ENCODE measurements around the gene KRT4. TPM values are rescaled to one million over a fixed set of nuclear protein-coding genes. Genes with fewer than 3 reads are reported as not detected.

KRT4 gene
- total RNA-seq, 1 experiment from 2014 or later = 5.2 TPM

- Mint-ChIP-seq H3K27me3 (ENCODE audit: insufficient read depth, unreplicated experiment) (peaks cover 5% of the 10 kb centered on the region), H3K4me3 (ENCODE audit: unreplicated experiment) (no peak overlapping the region), H3K36me3 (ENCODE audit: insufficient read depth, unreplicated experiment) (no peaks in the 10 kb centered on the region), H3K27ac (ENCODE audit: unreplicated experiment) (no peak overlapping the region), H3K4me1 (ENCODE audit: low read depth, unreplicated experiment) (no peaks in the 10 kb centered on the region), H3K9me3 (ENCODE audit: unreplicated experiment) (peaks cover 19% of the 10 kb centered on the region)
- Histone ChIP-seq H3K4me3 (ENCODE audit: low read depth, low read length) (no peak overlapping the region), H3K36me3 (ENCODE audit: control insufficient read depth, insufficient read depth, low read length) (no peaks in the 10 kb centered on the region), H3K9me3 (peaks cover 13% of the 10 kb centered on the region; the same call in 1 of the 2 replicates), H3K27me3 (replicated peaks; ENCODE audit: control insufficient read depth, insufficient read depth, low read length) (peaks cover 1% of the 10 kb centered on the region; the same call in 1 of the 2 replicates), H3K4me1 (no peaks in the 10 kb centered on the region)
- TF ChIP-seq CTCF (IDR thresholded peaks at IDR 0.05; ENCODE audit: insufficient read depth in 1 of 2, low read depth in 1 of 2, low read length in 1 of 2, severe bottlenecking in 1 of 2, unreplicated experiment in 1 of 2) = no peak
- intact Hi-C loops (cut with micrococcal nuclease; ENCODE audit: unreplicated experiment) = no loop called here
- CTCF ChIA-PET = no interaction called here
- POLR2A ChIA-PET = no interaction called here
- no TSS peak for BruUV-seq (replicated peaks)
- no peak for DNase-seq
These were observed 56.3 kb downstream of the KRT4 start for GRCh38 chr12:52757449-52758176.

Other genes with a start within 250 kb of the KRT4 start
- not detected in 2 replicates for gene KRT74, start 240.3 kb downstream of the KRT4 start, total RNA-seq (2022)
- not detected in 2 replicates for gene KRT72, start 212.7 kb downstream of the KRT4 start, total RNA-seq (2022)
- not detected in 2 replicates for gene KRT73, start 195.6 kb downstream of the KRT4 start, total RNA-seq (2022)
- not detected in 2 replicates for gene KRT2, start 161.9 kb downstream of the KRT4 start, total RNA-seq (2022)
- 0.20 TPM in 1 of 2 replicates, not detected in the other for gene KRT1, start 133.7 kb downstream of the KRT4 start, total RNA-seq (2022)
- gene KRT77, start 110.6 kb downstream of the KRT4 start, total RNA-seq (2022) = not detected in 2 replicates
- gene KRT76, start 36.8 kb downstream of the KRT4 start, total RNA-seq (2022) = not detected in 2 replicates
- not detected in 2 replicates for gene KRT3, start 18.0 kb downstream of the KRT4 start, total RNA-seq (2022)
- not detected in 2 replicates for gene KRT79, start 20.2 kb upstream of the KRT4 start, total RNA-seq (2022)
- gene KRT78, start 34.9 kb upstream of the KRT4 start, total RNA-seq (2022) = not detected in 2 replicates
- 3,707 and 3,725 TPM in 2 replicates for gene KRT8, start 91.0 kb upstream of the KRT4 start, total RNA-seq (2022)
- gene KRT18, start 135.0 kb upstream of the KRT4 start, total RNA-seq (2022) = 2,564 and 2,674 TPM in 2 replicates
- 445 and 452 TPM in 2 replicates for gene EIF4B, start 192.3 kb upstream of the KRT4 start, total RNA-seq (2022)
- 2.4 and 4.4 TPM in 2 replicates for gene TNS2, start 235.9 kb upstream of the KRT4 start, total RNA-seq (2022)